Placental epithelial cell (primary cell): ENCODE data around the gene LINC01488. TPM values are rescaled to one million over a fixed set of nuclear protein-coding genes. Genes with fewer than 3 reads are reported as not detected.

Experiments
- total RNA-seq: library from RNA; depleted of rRNA; stranded (reverse); fragments of >200 nt; gene quantifications from 2 replicates; pipeline ENCODE4 v1.2.3, GENCODE V29; 2012

LINC01488 gene
- total RNA-seq, result not detected in 2 replicates

DNA sequence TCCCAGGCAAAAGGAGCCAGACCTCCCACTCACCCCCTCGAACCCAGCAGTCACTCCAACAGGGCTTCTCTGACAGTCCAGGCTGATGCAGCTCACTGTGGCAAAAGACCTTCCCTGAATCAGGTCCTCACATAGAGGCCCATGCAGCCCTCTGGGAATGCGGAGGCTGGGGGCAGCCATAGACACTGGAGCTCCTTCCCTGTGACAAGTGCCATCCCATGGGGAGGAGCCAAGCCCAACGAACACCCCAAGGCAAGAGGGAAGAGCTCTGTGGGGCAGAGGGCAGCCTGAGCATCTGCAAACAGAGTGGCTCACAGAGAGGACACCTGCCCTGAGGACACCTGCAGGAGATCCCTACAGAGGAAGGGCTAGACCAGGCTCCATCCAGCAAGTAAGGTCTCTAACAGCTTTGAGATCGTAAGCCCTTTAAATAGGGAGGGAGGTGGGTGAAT is at the start of gene LINC01488:
LINC01488 (plus strand) TSS at position 271 of the 452 bp plus-strand sequence.

Other genes with a start within 250 kb of the LINC01488 start
- not detected in 2 replicates for gene MYEOV, start 187.5 kb upstream of the LINC01488 start, total RNA-seq
- gene CCND1, start 159.5 kb downstream of the LINC01488 start, total RNA-seq, result 81.3 and 297 TPM in 2 replicates
- 17.3 and 19.4 TPM in 2 replicates for gene LTO1, start 193.7 kb downstream of the LINC01488 start, total RNA-seq
- gene FGF19, start 222.4 kb downstream of the LINC01488 start, total RNA-seq, result not detected in 2 replicates